NT2/D1 (cell line): Measurements from ENCODE around the gene POU5F1.

Experiments
- YY1 ChIP-seq: IDR thresholded peaks from 2 replicates; pipeline ENCODE4 v1.6.1; 2011; ENCODE audit not compliant: insufficient read length, insufficient read depth
- ZNF274 ChIP-seq: IDR thresholded peaks from 2 replicates; pipeline ENCODE4 v1.6.1; 2011; ENCODE audit warnings: mild to moderate bottlenecking, low read depth, low read length

DNA sequence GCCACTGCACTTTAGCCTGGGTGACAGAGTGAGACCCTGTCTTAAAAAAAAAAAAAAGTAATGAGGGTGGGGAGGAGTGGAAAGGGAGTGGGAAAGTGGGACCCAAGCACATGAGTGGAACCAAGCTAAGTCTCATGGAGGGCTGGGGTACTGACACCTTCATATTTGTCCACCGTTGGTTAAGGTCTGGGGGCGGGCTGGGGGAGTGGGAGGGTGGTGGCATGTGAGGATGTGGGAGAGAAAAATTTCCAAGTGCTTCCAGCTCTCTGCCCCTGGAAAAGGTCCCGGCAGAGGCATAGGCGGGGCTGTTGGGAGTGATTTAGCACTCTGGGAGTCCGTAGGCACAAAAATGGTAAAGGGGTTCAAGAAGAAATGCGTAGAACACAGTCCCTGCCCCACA, 37.7 kb downstream of the POU5F1 start:
- no peak for TF ChIP-seq YY1
- TF ChIP-seq ZNF274, result no peak
